Neural cell (in vitro differentiated cells): ENCODE data around the gene MLLT3.

Experiments
- CTCF ChIP-seq: fragments of 450-650 bp; IDR thresholded peaks from 2 replicates; pipeline ENCODE4 v1.5.1; 2014; ENCODE audit warnings: antibody characterized with exemption, mild to moderate bottlenecking, moderate library complexity; ENCODE audit not compliant: poor library complexity, severe bottlenecking
- EZH2 ChIP-seq: fragments of 200-600, 300-800 bp; shearing (Covaris generic), sonication (generic); IDR thresholded peaks from 2 replicates; pipeline ENCODE4 v1.6.1; 2014; ENCODE audit warnings: antibody characterized with exemption, low read length, borderline replicate concordance, mild to moderate bottlenecking; ENCODE audit not compliant: insufficient read depth, poor library complexity, severe bottlenecking
- MXI1 ChIP-seq: fragments of 450-650 bp; conservative IDR thresholded peaks from 2 replicates; pipeline ENCODE4 v1.6.1; 2014; ENCODE audit warnings: antibody characterized with exemption, mild to moderate bottlenecking; ENCODE audit not compliant: poor library complexity, severe bottlenecking
- POLR2AphosphoS5 ChIP-seq: IDR thresholded peaks from 2 replicates; pipeline ENCODE4 v1.6.1; 2012
- SMC3 ChIP-seq: fragments of 450-650 bp; conservative IDR thresholded peaks from 2 replicates; pipeline ENCODE4 v1.6.1; 2014; ENCODE audit warnings: antibody characterized with exemption, mild to moderate bottlenecking, moderate library complexity; ENCODE audit not compliant: poor library complexity
- TAF1 ChIP-seq: IDR thresholded peaks from 2 replicates; pipeline ENCODE4 v1.6.1; 2012; ENCODE audit warnings: low read depth

DNA sequence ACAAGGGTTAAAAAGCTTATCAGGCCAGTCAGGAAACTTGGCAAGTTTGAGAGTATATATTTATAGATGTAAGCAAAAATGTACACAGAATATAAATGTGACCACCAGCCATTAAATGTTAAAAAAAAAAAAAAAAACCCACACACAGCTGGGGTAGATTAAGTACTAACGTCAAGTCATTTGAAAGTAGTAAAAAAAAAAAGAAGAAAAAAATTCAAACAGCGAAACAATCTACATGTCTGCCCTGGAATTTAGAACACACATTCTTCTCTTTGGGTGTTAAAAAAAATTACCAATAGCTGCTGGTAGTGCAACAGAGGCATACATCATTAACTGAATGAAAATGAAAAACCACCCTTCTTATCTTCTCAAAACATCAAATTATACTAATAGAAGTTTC is 269.7 kb downstream of the MLLT3 start:
- TF ChIP-seq TAF1: no peak
- no peak for TF ChIP-seq CTCF
- TF ChIP-seq SMC3: no peak
- no peak for TF ChIP-seq EZH2
- no peak for TF ChIP-seq POLR2AphosphoS5
- TF ChIP-seq MXI1: no peak
